Left lung (tissue), 10 donors: ENCODE data around the gene PDSS2. TPM values are rescaled to one million over a fixed set of nuclear protein-coding genes. Genes with fewer than 3 reads are reported as not detected.
A peak's percentile ranks its signal among the peaks of the same experiment; 100 is the strongest.

Experiments used
- ATAC-seq: fragments of 200-7000 bp; cut with Tn5 transposase; one replicate; pipeline ENCODE4 v1.9.1; 2020; ENCODE audit warnings: moderate library complexity
- DNase-seq, 4 donors: peaks; one replicate each; pipeline ENCODE4 v3.0.0-alpha.2; 2013 to 2020
- H3K27ac ChIP-seq, 2 donors: fragments of 200-600 bp; sonication (generic) in 1 of 2; one replicate each; pipeline versions ENCODE4 v1.5.0 to v1.8.0; 2020 to 2021
- H3K27me3 ChIP-seq, 2 donors: fragments of 200-600 bp; sonication (generic) in 1 of 2; one replicate each; pipeline versions ENCODE4 v1.5.0 to v1.8.0; 2020 to 2021
- H3K36me3 ChIP-seq, 2 donors: fragments of 200-600 bp; sonication (generic) in 1 of 2; one replicate each; pipeline versions ENCODE4 v1.5.0 to v1.8.0; 2020 to 2021
- H3K4me1 ChIP-seq, 2 donors: fragments of 200-600 bp; one replicate each; pipeline ENCODE4 v1.8.0; 2021
- H3K4me3 ChIP-seq, 2 donors: fragments of 200-600 bp; sonication (generic) in 1 of 2; one replicate each; pipeline versions ENCODE4 v1.5.0 to v1.8.0; 2020 to 2021; ENCODE audit warnings: mild to moderate bottlenecking in 1 of 2
- H3K9me3 ChIP-seq, 2 donors: fragments of 200-600 bp; sonication (generic) in 1 of 2; one replicate each; pipeline versions ENCODE4 v1.5.0 to v1.8.0; 2020 to 2021
- CTCF ChIP-seq, 2 donors: fragments of 200-600 bp; sonication (generic) in 1 of 2; IDR thresholded peaks; one replicate each; pipeline versions ENCODE4 v1.5.0 to v1.8.0; 2021; ENCODE audit warnings: antibody characterized with exemption in 2 of 2
- intact Hi-C, 2 donors: fragments of 100-400 bp; cut with DNase I; formaldehyde crosslinking; loops; one replicate each; pipeline versions ENCODE4 v1.11.2 to v1.14.2; 2022
- polyA plus RNA-seq, 6 donors: library from polyadenylated mRNA; unstranded; fragments of 120-200 nt; gene quantifications; one replicate each; pipeline ENCODE4 v1.2.1, GENCODE V29; 2013; ENCODE audit not compliant: insufficient read length in 6 of 6
- total RNA-seq, 2 donors: library from RNA; stranded (reverse); fragmentation: NEBNext Ultra II Directional; extraction: Animal tissue kit (Norgen Biotek cat#: 25700); gene quantifications; one replicate each; pipeline ENCODE4 v1.2.1, GENCODE V29; 2021
- donor health status: DM: no; HTN: yes; CAD: no.
- donor health status: DM: no; HTN: no; CAD: no.

The PDSS2 gene
- total and polyA plus RNA-seq, 8 donors: 13.9 to 20.6 (median 16.4) TPM

DNA sequence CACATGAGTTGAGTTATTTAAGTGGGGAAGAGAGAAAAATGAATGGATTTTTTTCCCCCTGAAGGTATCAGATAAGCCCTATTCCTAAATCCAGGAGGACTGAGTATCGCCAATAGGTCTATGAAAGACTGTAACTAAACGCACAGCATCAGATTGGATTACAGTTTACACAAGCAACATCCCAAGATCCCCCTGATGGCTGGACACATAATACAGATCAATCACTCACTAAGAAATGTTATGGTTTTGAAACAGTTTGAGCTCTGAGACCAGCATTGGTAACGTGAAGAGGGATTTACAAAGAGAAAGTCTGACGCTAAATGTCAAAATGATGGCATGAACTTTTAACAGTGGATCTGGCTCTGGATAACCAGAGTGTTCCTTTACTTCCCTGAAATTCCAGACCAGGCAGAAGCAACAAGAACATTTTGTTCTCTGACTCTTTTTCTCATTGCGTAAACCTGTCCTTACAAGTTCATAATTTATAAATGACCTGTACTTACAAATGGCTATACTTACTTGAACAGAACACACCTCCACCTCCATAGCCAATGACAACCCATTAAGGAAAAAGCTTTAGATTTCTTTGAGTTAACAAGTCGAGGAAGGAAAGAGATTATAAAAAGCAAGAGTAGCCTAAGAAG is 212.3 kb downstream of the PDSS2 start:
- Histone ChIP-seq H3K4me3 (no peak overlapping the region), H3K9me3 (no peaks in the 10 kb centered on the region), H3K27ac (peak overlapping the region; percentile 37 to 54), H3K27me3 (no peaks in the 10 kb centered on the region), H3K4me1 (no peaks in the 10 kb centered on the region), H3K36me3 (no peaks in the 10 kb centered on the region)
- ATAC-seq: peak; percentile 59
- no peak for TF ChIP-seq CTCF (IDR thresholded peaks at IDR 0.05)
- intact Hi-C loops: no loop called here
- DNase-seq: no peak

GRCh38 chr6:107246249-107246971 is 213.0 kb downstream of the PDSS2 start:
- Histone ChIP-seq H3K4me1 (no peaks in the 10 kb centered on the region), H3K27me3 (no peaks in the 10 kb centered on the region), H3K4me3 (no peak overlapping the region), H3K9me3 (no peaks in the 10 kb centered on the region), H3K36me3 (no peaks in the 10 kb centered on the region), H3K27ac (peak overlapping the region; percentile 37 to 54)
- DNase-seq (no peak), ATAC-seq (no peak)
- TF ChIP-seq CTCF (IDR thresholded peaks at IDR 0.05): no peak
- intact Hi-C loops: no loop called here

- no peak for ATAC-seq
- Histone ChIP-seq H3K9me3 (no peaks in the 10 kb centered on the region), H3K4me3 (no peak overlapping the region), H3K36me3 (no peaks in the 10 kb centered on the region), H3K4me1 (no peaks in the 10 kb centered on the region), H3K27ac (no peak overlapping the region), H3K27me3 (no peaks in the 10 kb centered on the region)
- no peak for DNase-seq
- intact Hi-C loops: no loop called here
- TF ChIP-seq CTCF (IDR thresholded peaks at IDR 0.05): no peak
Measured at GRCh38 chr6:107244742-107245480, 214.5 kb downstream of the PDSS2 start.

DNA sequence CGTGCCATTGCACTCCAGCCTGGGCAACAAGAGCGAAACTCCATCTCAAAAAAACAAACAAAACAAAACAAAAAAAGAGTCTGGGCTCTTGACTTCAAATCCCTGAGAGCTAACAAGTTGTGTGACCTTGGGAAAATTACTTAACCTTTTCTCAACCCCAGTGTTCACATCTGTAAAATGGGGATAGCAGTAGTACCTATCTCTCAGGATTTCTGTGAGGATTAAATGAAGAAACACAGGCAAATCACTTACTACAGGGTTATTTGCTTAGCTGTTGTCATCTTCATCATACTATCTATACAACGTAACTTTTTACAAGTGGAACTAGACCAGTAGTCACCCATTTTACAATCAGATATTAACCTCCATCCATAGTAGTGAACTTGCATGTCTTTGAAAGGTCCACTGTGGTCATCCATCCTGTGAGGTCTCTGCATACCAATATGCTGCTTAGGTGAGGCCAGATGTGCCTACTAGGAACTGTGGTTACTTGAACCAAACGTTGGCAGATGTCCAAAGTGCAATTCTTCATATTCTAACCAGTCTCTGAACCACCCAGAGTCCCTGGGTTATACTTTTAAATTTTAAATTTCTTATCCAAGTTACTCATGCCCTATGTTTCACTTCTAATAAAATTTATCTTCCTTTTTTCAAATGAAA is 215.2 kb downstream of the PDSS2 start:
- Histone ChIP-seq H3K27me3 (no peaks in the 10 kb centered on the region), H3K27ac (no peak overlapping the region), H3K4me1 (no peaks in the 10 kb centered on the region), H3K4me3 (no peak overlapping the region), H3K9me3 (no peaks in the 10 kb centered on the region), H3K36me3 (no peaks in the 10 kb centered on the region)
- no peak for DNase-seq
- intact Hi-C loops: no loop called here
- no peak for TF ChIP-seq CTCF (IDR thresholded peaks at IDR 0.05)
- no peak for ATAC-seq

DNA sequence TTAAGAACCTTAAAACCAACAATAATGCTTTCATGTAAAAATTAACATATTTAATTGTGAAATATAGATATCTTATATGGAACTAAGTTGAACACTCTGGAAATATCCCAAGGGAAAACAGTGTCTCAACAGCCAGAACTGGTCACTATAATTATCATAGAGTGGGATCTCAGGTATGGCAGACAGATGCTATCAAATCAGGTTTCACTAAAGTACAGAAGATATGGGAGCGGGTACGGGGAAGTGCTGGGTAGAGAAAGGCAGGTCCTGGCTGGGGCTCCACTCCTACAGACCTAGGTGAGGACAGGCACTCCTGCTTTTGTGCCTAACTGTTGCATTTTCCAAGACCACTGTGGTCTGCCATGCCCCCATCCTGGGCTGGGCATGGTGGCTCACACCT is 215.9 kb downstream of the PDSS2 start:
- no peak for TF ChIP-seq CTCF (IDR thresholded peaks at IDR 0.05)
- ATAC-seq: no peak
- intact Hi-C loops: no loop called here

More for the DNA sequence above, 215.9 kb downstream of the PDSS2 start:
- Histone ChIP-seq H3K36me3 (no peaks in the 10 kb centered on the region), H3K4me1 (no peaks in the 10 kb centered on the region), H3K9me3 (no peaks in the 10 kb centered on the region), H3K27me3 (no peaks in the 10 kb centered on the region), H3K4me3 (no peak overlapping the region), H3K27ac (no peak overlapping the region)
- no peak for DNase-seq
